Activated CD4-positive, alpha-beta memory T cell treated with anti-CD3 and anti-CD28 coated beads for 36 hours (primary cell): ENCODE results near the gene SMC3. TPM values are rescaled to one million over a fixed set of nuclear protein-coding genes. Genes with fewer than 3 reads are reported as not detected.

Source experiments
- CTCF ChIA-PET: fragments of 350-600 bp; sonication (Branson Sonifier 250); formaldehyde crosslinking; loops from one replicate; lab custom pipeline; 2021; ENCODE audit warnings: antibody characterized with exemption, inconsistent platforms; lab: Charles Lee
- POLR2A ChIA-PET: fragments of 350-600 bp; sonication (Branson Sonifier 250); formaldehyde crosslinking; loops from one replicate; lab custom pipeline; 2021; ENCODE audit warnings: antibody characterized with exemption; lab: Charles Lee
- DNase-seq: peaks from one replicate; pipeline ENCODE4 v3.0.0-alpha.2; 2020
- H3K27ac Mint-ChIP-seq: one replicate; pipeline ENCODE4 v1.8.0; 2021; ENCODE audit warnings: mixed read lengths
- H3K27me3 Mint-ChIP-seq: one replicate; pipeline ENCODE4 v1.8.0; 2021; ENCODE audit warnings: mixed read lengths
- H3K36me3 Mint-ChIP-seq: one replicate; pipeline ENCODE4 v1.8.0; 2021; ENCODE audit warnings: mixed read lengths
- H3K4me1 Mint-ChIP-seq: one replicate; pipeline ENCODE4 v1.8.0; 2021; ENCODE audit warnings: low read depth, mixed read lengths
- H3K4me3 Mint-ChIP-seq: one replicate; pipeline ENCODE4 v1.8.0; 2021; ENCODE audit warnings: mild to moderate bottlenecking, mixed read lengths
- H3K9me3 Mint-ChIP-seq: one replicate; pipeline ENCODE4 v1.8.0; 2021; ENCODE audit warnings: mixed read lengths
- intact Hi-C: fragments of 100-400 bp; cut with micrococcal nuclease; formaldehyde crosslinking; loops from one replicate; pipeline ENCODE4 v1.15.1; 2023
- total RNA-seq, 2 experiments: library from RNA; stranded (reverse); gene quantifications; one replicate each; pipeline ENCODE4 v1.2.3, GENCODE V29; 2021

The SMC3 gene
- total RNA-seq, 2 experiments from 2014 or later: 89.5 to 92.2 TPM

- DNase-seq: no peak
- H3K27ac Mint-ChIP-seq: no peak overlapping the region
- H3K36me3 Mint-ChIP-seq: no peaks in the 10 kb centered on the region
- intact Hi-C loops: loop anchor here (2.0 to 5.0 kb wide), 2 partner anchors 21 to 37 kb away; no protein-coding TSS in a partner anchor
- peaks cover 7% of the 10 kb centered on the region for H3K4me1 Mint-ChIP-seq
- H3K9me3 Mint-ChIP-seq: no peaks in the 10 kb centered on the region
- peaks cover 35% of the 10 kb centered on the region for H3K27me3 Mint-ChIP-seq
- H3K4me3 Mint-ChIP-seq: no peak overlapping the region
- CTCF ChIA-PET: interaction anchor here (1.5 kb wide), 2 partner anchors 9 to 22 kb away, joined by 3 to 4 read pairs; no protein-coding TSS in a partner anchor
- POLR2A ChIA-PET: no interaction called here
Observed at GRCh38 chr10:110649347-110650264, 82.1 kb downstream of the SMC3 start.

DNA sequence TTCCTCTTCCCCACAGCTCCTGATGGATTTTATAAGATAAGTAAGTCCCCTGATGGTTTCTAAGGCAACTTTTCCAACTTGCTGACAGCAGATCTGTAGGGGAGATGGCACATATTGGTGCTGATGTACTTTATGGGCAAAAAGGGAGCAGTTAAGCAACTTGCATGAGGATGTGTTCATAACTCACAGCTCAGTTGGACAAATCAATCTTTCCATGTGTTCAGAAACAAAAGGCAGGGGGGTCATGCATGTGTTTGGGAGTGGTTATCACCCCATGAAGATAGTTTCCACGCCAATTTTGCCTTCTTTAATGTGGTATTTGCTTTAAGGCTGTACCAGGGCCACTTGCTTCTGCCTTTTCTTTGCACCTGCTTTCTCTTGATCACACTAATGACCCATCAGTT is 82.8 kb downstream of the SMC3 start:
- intact Hi-C loops: loop anchor here (5.0 kb wide), 1 partner anchor 38 kb away; no protein-coding TSS in a partner anchor
- H3K36me3 Mint-ChIP-seq: no peaks in the 10 kb centered on the region
- CTCF ChIA-PET: interaction anchor here (1.5 kb wide), 2 partner anchors 9 to 21 kb away, joined by 3 to 4 read pairs; no protein-coding TSS in a partner anchor

GRCh38 chr10:110651044-110651958 is 83.8 kb downstream of the SMC3 start:
- no peaks in the 10 kb centered on the region for H3K36me3 Mint-ChIP-seq
- ChIA-PET POLR2A (no interaction called here), CTCF (no interaction called here)
- intact Hi-C loops: loop anchor here (5.0 kb wide), 1 partner anchor 39 kb away; no protein-coding TSS in a partner anchor
- DNase-seq: peak; percentile 43
- no peak overlapping the region for H3K27ac Mint-ChIP-seq
- no peak overlapping the region for H3K4me3 Mint-ChIP-seq
- H3K9me3 Mint-ChIP-seq: no peaks in the 10 kb centered on the region
- peaks cover 29% of the 10 kb centered on the region for H3K27me3 Mint-ChIP-seq
- H3K4me1 Mint-ChIP-seq: peaks cover 3% of the 10 kb centered on the region

More for the DNA sequence above, 82.8 kb downstream of the SMC3 start:
- no peaks in the 10 kb centered on the region for H3K9me3 Mint-ChIP-seq
- peaks cover 3% of the 10 kb centered on the region for H3K4me1 Mint-ChIP-seq
- no peak overlapping the region for H3K4me3 Mint-ChIP-seq
- H3K27me3 Mint-ChIP-seq: peaks cover 30% of the 10 kb centered on the region
- no peak for DNase-seq
- POLR2A ChIA-PET: no interaction called here
- H3K27ac Mint-ChIP-seq: no peak overlapping the region

- DNase-seq: no peak
- no peak overlapping the region for H3K27ac Mint-ChIP-seq
- no peaks in the 10 kb centered on the region for H3K9me3 Mint-ChIP-seq
- ChIA-PET CTCF (interaction anchor here (0.7 to 1.0 kb wide), 2 partner anchors 11 to 58 kb away, joined by 3 to 4 read pairs; no protein-coding TSS in a partner anchor), POLR2A (no interaction called here)
- H3K4me1 Mint-ChIP-seq: peaks cover 3% of the 10 kb centered on the region
- H3K4me3 Mint-ChIP-seq: no peak overlapping the region
- intact Hi-C loops: loop anchor here (5.0 kb wide), 1 partner anchor 40 kb away; no protein-coding TSS in a partner anchor
- peaks cover 25% of the 10 kb centered on the region for H3K27me3 Mint-ChIP-seq
- no peaks in the 10 kb centered on the region for H3K36me3 Mint-ChIP-seq
Observed at GRCh38 chr10:110652475-110653118, 85.1 kb downstream of the SMC3 start.

Other genes starting within 250 kb of the SMC3 start
- 100 to 1,000 TPM; 171 to 176 TPM for gene DUSP5, start 69.8 kb upstream of the SMC3 start, total RNA-seq
- not detected for gene RBM20, start 76.6 kb downstream of the SMC3 start, total RNA-seq